PC-3 (cell line): ENCODE measurements around the gene CD48. TPM values are rescaled to one million over a fixed set of nuclear protein-coding genes. Genes with fewer than 3 reads are reported as not detected.

Source experiments
- ATAC-seq: fragments of 200-7000 bp; cut with Tn5 transposase; 2 replicates; pipeline ENCODE4 v1.9.1; 2020; ENCODE audit warnings: mild to moderate bottlenecking, moderate library complexity
- BruUV-seq: library from RNA; stranded (reverse); fragments of 400-500 nt; replicated peaks from 2 replicates; lab custom pipeline; 2021; lab: Mats Ljungman, UMichigan
- CTCF ChIA-PET: fragments of 300-600 bp; sonication (Branson Sonifier 250); formaldehyde crosslinking; loops from one replicate; lab custom pipeline; 2022; ENCODE audit warnings: antibody characterized with exemption; lab: Charles Lee
- POLR2A ChIA-PET: fragments of 300-600 bp; sonication (Branson Sonifier 250); formaldehyde crosslinking; loops from one replicate; lab custom pipeline; 2022; ENCODE audit warnings: antibody characterized with exemption; ENCODE audit not compliant: unreplicated experiment; lab: Charles Lee
- DNase-seq: peaks from one replicate; pipeline ENCODE4 v3.0.0-alpha.2; 2015
- H2AFZ ChIP-seq: fragments of 300-600 bp; sonication (generic); 2 replicates; pipeline ENCODE4 v1.6.0; 2016; ENCODE audit warnings: antibody characterized with exemption, low read length
- H3F3A ChIP-seq: fragments of 300-600 bp; sonication (generic); one replicate; pipeline ENCODE4 v1.6.0; 2017; ENCODE audit warnings: antibody characterized with exemption, low read length, control low read depth, mild to moderate bottlenecking; ENCODE audit not compliant: unreplicated experiment
- H3K27ac ChIP-seq: fragments of 300-600 bp; sonication (generic); 2 replicates; pipeline ENCODE4 v1.5.1; 2016; ENCODE audit warnings: mild to moderate bottlenecking, low read length
- H3K27me3 ChIP-seq: fragments of 300-600 bp; sonication (generic); 2 replicates; pipeline ENCODE4 v1.6.1; 2016; ENCODE audit warnings: low read length, mixed read lengths
- H3K36me3 ChIP-seq: fragments of 300-600 bp; sonication (generic); 2 replicates; pipeline ENCODE4 v1.6.1; 2016; ENCODE audit warnings: low read depth, mixed run types, low read length, mixed read lengths
- H3K4me1 ChIP-seq: fragments of 300-600 bp; sonication (generic); 2 replicates; pipeline ENCODE4 v1.5.1; 2016; ENCODE audit warnings: low read length; ENCODE audit not compliant: insufficient read depth
- H3K4me2 ChIP-seq: fragments of 300-600 bp; sonication (generic); 2 replicates; pipeline ENCODE4 v1.6.0; 2016; ENCODE audit warnings: low read length
- H3K4me3 ChIP-seq: fragments of 300-600 bp; sonication (generic); 2 replicates; pipeline ENCODE4 v1.5.1; 2016; ENCODE audit warnings: mild to moderate bottlenecking, low read length, mixed read lengths
- H3K79me2 ChIP-seq: fragments of 300-600 bp; sonication (generic); 2 replicates; pipeline ENCODE4 v1.6.1; 2017; ENCODE audit warnings: low read length, mixed read lengths
- H3K9ac ChIP-seq: fragments of 300-600 bp; sonication (generic); 2 replicates; pipeline ENCODE4 v1.6.0; 2016; ENCODE audit warnings: mild to moderate bottlenecking, low read length
- H3K9me2 ChIP-seq: fragments of 300-600 bp; sonication (generic); replicated peaks from 2 replicates; pipeline ENCODE4 v1.6.1; 2016; ENCODE audit warnings: mixed run types, low read length, mixed read lengths
- H3K9me3 ChIP-seq: fragments of 300-600 bp; sonication (generic); 2 replicates; pipeline ENCODE4 v1.6.1; 2016; ENCODE audit warnings: low read length, mixed read lengths
- H4K20me1 ChIP-seq: fragments of 300-600 bp; sonication (generic); 2 replicates; pipeline ENCODE4 v1.6.1; 2016; ENCODE audit warnings: low read length, mixed read lengths
- EZH2 ChIP-seq: fragments of 300-600 bp; sonication (generic); IDR thresholded peaks from one replicate; pipeline ENCODE4 v1.6.1; 2017; ENCODE audit warnings: antibody characterized with exemption, mild to moderate bottlenecking, low read length; ENCODE audit not compliant: unreplicated experiment
- EZH2phosphoT487 ChIP-seq: fragments of 300-600 bp; sonication (generic); IDR thresholded peaks from 2 replicates; pipeline ENCODE4 v1.6.1; 2018; ENCODE audit warnings: mild to moderate bottlenecking, antibody characterized with exemption, low read length, borderline replicate concordance
- intact Hi-C: fragments of 100-400 bp; cut with micrococcal nuclease; formaldehyde crosslinking; loops from 2 replicates; pipeline ENCODE4 v1.9.0; 2023
- total RNA-seq: library from RNA; depleted of rRNA; stranded (reverse); fragments of >200 nt; gene quantifications from 2 replicates; pipeline ENCODE4 v1.2.3, GENCODE V29; 2014
- TF ChIP-seq, protein P1 (sequence below): fragments of 300-600 bp; sonication (generic); conservative IDR thresholded peaks from 2 replicates; pipeline ENCODE4 v1.5.1; 2017; ENCODE audit warnings: antibody characterized with exemption, low read depth, mild to moderate bottlenecking, low read length

CD48 gene
- total RNA-seq, 1 experiment from 2014 or later, result not detected

DNA sequence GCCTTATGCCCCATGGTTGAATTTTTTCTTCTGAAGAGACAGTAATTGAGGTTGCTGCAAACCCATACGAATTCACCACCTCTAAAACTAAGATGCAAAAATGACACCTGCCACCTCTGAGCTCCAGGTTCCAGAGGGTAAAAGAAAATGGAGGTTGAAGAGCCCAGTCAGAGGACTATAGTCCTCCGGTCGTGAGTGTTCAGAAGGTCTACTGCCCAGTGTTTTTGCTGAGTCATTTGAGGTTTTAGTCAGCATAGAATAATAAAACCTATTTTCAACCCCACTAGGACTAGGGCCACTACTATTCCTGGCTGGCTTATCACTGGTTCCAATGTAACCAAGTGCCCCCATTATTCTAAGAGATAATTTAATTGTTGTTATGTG lies 14.5 kb upstream of the CD48 start:
- Histone ChIP-seq H3K27me3 (peaks cover 5% of the 10 kb centered on the region; the same call in 1 of the 2 replicates), H3K4me2 (peak overlapping the region; percentile 30), H3K9me3 (no peaks in the 10 kb centered on the region), H3K4me3 (no peak overlapping the region), H2AFZ (peak overlapping the region; percentile 75), H3K79me2 (no peaks in the 10 kb centered on the region), H3K9me2 (no peaks in the 10 kb centered on the region), H3K36me3 (no peaks in the 10 kb centered on the region), H4K20me1 (no peaks in the 10 kb centered on the region), H3K4me1 (peaks cover 18% of the 10 kb centered on the region), H3K27ac (peak overlapping the region; percentile 69), H3F3A (no peaks in the 10 kb centered on the region), H3K9ac (peak overlapping the region; percentile 40)
- intact Hi-C loops, result loop anchor here (1.0 to 5.0 kb wide), 5 partner anchors 41 to 265 kb away; no protein-coding TSS in a partner anchor
- DNase-seq (peak; percentile 58), ATAC-seq (peak; percentile 70)
- BruUV-seq, result no TSS peak
- ChIA-PET CTCF (interaction anchor here (0.8 kb wide), 1 partner anchor 226 kb away, joined by 3 read pairs; no protein-coding TSS in a partner anchor), POLR2A (no interaction called here)
- TF ChIP-seq, protein P1, sequence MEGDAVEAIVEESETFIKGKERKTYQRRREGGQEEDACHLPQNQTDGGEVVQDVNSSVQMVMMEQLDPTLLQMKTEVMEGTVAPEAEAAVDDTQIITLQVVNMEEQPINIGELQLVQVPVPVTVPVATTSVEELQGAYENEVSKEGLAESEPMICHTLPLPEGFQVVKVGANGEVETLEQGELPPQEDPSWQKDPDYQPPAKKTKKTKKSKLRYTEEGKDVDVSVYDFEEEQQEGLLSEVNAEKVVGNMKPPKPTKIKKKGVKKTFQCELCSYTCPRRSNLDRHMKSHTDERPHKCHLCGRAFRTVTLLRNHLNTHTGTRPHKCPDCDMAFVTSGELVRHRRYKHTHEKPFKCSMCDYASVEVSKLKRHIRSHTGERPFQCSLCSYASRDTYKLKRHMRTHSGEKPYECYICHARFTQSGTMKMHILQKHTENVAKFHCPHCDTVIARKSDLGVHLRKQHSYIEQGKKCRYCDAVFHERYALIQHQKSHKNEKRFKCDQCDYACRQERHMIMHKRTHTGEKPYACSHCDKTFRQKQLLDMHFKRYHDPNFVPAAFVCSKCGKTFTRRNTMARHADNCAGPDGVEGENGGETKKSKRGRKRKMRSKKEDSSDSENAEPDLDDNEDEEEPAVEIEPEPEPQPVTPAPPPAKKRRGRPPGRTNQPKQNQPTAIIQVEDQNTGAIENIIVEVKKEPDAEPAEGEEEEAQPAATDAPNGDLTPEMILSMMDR, result no peak
- no peak for TF ChIP-seq EZH2phosphoT487
- TF ChIP-seq EZH2, result no peak

DNA sequence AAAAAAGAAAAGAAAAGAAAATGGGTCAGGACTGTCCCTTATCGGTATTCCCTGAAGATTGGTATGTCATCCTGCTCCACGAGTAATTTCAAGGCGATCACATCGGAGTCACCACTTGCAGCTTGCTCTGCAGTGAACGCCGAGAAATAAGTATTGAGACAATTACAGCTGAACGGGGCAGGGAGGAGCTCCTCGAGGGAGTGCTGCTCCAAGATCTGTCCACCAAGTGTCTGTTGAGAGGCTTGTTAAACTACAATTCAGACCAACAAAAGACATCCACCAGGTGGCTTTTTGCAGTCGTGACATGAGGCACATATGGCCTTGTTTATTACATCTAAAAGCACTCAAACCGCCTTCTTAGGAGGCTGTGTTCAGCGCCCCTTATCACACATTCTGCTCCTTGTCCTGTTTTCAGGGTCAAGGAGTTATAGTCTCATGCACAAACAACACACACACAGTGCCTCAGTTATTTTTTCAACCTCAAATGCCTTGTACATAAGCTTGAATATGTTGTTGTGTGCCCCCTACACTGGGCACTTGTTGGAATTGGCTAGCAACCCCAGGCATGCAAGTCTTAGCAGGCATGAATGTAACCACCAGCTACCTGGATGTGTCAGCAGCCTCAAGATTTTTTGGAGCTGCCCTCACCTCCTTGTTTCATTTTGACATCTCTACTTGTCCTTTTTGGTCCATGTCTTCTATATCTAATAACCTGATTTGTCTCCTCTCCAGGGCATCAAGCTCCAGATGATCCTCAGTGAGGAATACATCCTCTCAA lies 13.0 kb upstream of the CD48 start:
- Histone ChIP-seq H3F3A (no peaks in the 10 kb centered on the region), H3K27ac (no peak overlapping the region), H3K27me3 (peaks cover 9% of the 10 kb centered on the region; the same call in 1 of the 2 replicates), H2AFZ (no peak overlapping the region), H3K36me3 (no peaks in the 10 kb centered on the region), H3K4me3 (no peak overlapping the region), H3K9ac (no peak overlapping the region), H4K20me1 (no peaks in the 10 kb centered on the region), H3K79me2 (no peaks in the 10 kb centered on the region), H3K9me3 (no peaks in the 10 kb centered on the region), H3K4me2 (no peak overlapping the region), H3K9me2 (no peaks in the 10 kb centered on the region), H3K4me1 (peaks cover 18% of the 10 kb centered on the region)
- CTCF ChIA-PET, result no interaction called here
- no peak for TF ChIP-seq EZH2
- TF ChIP-seq, protein P1, result no peak
- ATAC-seq (no peak), DNase-seq (no peak)
- intact Hi-C loops, result loop anchor here (5.0 kb wide), 2 partner anchors 43 to 47 kb away; no protein-coding TSS in a partner anchor
- no TSS peak for BruUV-seq
- POLR2A ChIA-PET, result no interaction called here

DNA sequence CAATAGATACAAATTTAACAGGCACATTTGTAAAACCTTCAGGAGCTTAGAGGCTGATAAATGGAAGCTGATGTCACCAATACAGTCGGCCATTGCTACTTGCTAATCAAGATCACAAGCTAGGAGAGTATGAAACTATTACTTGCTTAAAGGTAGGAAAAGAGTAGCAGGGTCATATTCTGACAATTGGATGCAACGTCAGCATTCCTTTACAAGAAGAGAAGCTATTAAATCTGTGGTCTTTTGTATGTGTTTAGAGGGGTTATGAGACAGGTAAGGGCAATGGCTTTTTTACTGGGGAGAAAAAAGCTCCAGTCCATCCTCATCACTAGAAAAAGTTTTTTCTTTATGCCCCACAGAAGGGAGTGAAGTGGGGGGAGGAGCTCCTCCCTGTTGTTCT lies 11.7 kb upstream of the CD48 start:
- H3K27me3 ChIP-seq, result peaks cover 18% of the 10 kb centered on the region
- H3K27ac ChIP-seq, result no peak overlapping the region
- no peaks in the 10 kb centered on the region for H3K79me2 ChIP-seq
- peaks cover 18% of the 10 kb centered on the region for H3K4me1 ChIP-seq
- ChIA-PET CTCF (no interaction called here), POLR2A (no interaction called here)
- ATAC-seq (no peak), DNase-seq (no peak)
- no peaks in the 10 kb centered on the region for H3K9me3 ChIP-seq
- no peaks in the 10 kb centered on the region for H4K20me1 ChIP-seq
- TF ChIP-seq, protein P1, result no peak
- TF ChIP-seq EZH2, result no peak
- TF ChIP-seq EZH2phosphoT487, result no peak
- no peaks in the 10 kb centered on the region for H3K36me3 ChIP-seq
- H3K9me2 ChIP-seq, result no peaks in the 10 kb centered on the region
- H3K9ac ChIP-seq, result no peak overlapping the region
- no peaks in the 10 kb centered on the region for H3F3A ChIP-seq
- H2AFZ ChIP-seq, result no peak overlapping the region
- BruUV-seq, result no TSS peak
- H3K4me3 ChIP-seq, result no peak overlapping the region
- intact Hi-C loops, result no loop called here
- H3K4me2 ChIP-seq, result no peak overlapping the region
